ENCODE measurements around the gene KY.

KY gene

DNA sequence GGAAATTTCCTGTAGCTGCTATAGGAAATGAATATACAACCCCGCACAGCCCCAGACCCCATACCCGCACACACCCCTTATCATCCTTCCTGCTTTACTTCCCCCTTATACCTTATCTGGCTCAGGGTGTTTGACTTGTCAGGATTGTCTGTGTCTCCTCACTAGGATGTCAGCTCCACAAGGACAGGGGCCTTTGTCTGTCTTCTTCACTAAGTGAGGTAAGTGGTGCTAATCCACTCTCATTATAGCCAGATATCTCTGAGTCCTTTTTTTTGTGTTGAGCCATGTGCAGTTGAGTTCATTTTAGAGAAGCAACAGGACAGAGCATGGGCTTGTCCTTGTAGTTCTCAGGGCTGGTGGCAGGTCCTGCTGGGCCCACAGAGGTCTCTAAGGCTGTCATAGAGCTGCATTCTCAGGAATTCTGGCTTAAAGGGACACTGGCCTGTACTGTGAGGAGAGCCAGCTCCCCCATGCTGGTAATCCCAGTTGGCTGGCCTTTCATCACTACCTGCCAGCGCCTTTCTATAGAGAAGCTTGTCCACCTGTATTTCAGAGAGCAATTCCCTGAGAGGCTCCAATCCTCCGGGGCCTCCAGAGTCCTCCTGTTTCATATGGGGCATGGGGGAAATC lies 9.0 kb downstream of the KY start:
- no peak for ATAC-seq
- H3K27ac Mint-ChIP-seq = no peak overlapping the region
- no peak for DNase-seq
- H3K4me3 Mint-ChIP-seq = no peak overlapping the region
- no peaks in the 10 kb centered on the region for H3K4me1 Mint-ChIP-seq
- H3K9me3 Mint-ChIP-seq = no peaks in the 10 kb centered on the region
- H3K27me3 Mint-ChIP-seq = no peaks in the 10 kb centered on the region

DNA sequence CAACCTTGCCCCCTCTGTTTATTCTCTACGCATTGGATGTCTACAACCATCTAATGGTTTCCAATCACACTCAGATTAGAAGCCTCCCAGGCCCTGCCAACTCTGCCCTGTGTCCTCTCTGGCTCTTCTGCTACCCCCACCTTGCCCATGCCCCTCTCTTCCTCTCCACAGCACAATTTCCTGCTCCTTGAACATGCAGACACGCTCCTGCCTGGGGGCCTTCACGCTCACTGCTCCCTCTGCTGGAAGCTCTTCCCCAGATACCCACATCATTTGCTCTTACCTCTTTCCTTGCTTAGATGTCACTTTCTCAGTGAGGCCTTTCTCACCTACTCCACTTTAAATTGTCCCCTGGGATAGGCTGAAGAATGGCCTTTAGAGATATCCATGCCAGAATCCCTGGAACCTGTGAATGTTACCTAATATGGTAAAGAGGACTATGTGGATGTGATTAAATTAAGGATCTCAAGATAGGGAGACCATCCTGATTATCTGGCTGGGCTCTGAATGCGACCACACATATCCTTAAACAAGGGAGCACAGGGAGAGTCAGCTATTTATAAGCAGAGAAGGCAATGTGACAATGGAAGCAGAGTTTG lies 9.9 kb downstream of the KY start:
- Mint-ChIP-seq H3K9me3 (no peaks in the 10 kb centered on the region), H3K4me1 (no peaks in the 10 kb centered on the region), H3K27ac (no peak overlapping the region), H3K4me3 (no peak overlapping the region), H3K27me3 (no peaks in the 10 kb centered on the region)
- ATAC-seq (no peak), DNase-seq (no peak)

DNA sequence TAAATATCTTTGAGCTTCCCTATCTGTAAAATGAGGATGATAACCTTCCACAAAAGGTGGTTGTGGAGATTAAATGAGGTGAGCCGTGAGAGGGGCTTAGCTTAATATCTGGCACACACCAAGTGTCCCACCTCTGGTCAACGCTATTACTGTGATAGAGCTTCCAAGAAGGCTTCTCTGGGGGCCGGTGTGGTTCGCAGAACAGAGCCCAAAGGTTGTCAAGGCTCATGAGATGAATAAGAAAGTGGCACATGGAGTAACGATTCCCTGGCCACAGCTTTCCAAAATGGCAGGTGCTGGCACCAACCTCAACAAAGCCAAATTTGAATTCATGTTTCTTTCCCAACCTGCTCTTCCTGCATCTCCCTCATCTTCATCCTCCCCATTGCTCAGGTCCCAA lies 10.4 kb downstream of the KY start:
- DNase-seq = no peak
- Mint-ChIP-seq H3K9me3 (no peaks in the 10 kb centered on the region), H3K27me3 (no peaks in the 10 kb centered on the region), H3K27ac (no peak overlapping the region), H3K4me3 (no peak overlapping the region), H3K4me1 (no peaks in the 10 kb centered on the region)
- ATAC-seq = no peak

DNA sequence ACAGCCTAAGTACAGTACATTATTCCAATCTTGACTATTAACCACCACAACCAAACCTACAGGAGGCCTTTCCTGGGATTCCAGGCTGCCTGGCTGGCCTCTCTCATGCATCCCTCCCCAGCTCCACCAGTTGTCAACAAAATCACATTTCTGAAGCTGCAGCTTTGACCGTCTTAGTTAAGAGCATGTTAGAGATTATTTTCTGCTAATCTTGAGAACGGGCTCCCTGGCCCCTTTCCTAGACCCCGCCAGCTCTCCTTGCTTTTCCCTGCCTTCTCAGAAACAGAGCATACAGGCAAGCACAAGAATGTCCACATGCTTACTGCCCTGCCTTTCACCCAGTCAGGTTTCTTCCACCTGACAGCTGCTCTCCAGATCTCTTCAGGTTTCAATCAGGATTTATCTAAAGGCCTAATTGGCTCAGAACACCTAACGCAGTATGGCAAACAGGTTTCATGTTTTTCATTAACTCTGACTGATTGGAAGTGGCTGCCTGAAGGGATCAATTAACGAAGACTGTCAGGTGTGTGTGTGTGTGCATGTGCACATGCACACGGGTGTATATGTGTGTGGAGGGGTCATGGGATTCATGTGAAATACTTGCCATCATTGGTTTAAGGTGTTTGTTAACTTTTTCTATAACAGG lies 12.3 kb downstream of the KY start:
- H3K27ac Mint-ChIP-seq = no peak overlapping the region
- DNase-seq (no peak), ATAC-seq (no peak)
- H3K27me3 Mint-ChIP-seq = no peaks in the 10 kb centered on the region
- H3K9me3 Mint-ChIP-seq = no peaks in the 10 kb centered on the region
- no peak overlapping the region for H3K4me3 Mint-ChIP-seq
- H3K4me1 Mint-ChIP-seq = no peaks in the 10 kb centered on the region

DNA sequence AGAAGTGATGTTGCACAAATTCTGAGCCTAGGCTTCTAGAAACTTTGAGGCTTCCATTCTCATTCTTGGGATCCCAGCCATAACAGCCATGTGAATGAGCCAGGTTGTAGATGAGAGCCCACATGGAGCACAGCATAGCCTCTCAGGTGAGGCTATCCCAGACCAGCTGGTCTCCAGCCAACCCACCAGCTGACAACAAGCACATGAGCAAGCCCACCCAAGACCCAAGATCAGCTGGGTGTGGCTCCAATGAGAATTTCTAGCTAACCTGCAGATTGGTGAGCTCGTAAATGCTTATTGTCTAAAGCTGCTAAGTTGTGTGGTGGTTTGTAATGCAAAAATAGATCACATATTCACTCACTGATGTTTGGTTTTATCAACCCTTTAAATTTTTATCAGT lies 14.4 kb downstream of the KY start:
- peaks cover 13% of the 10 kb centered on the region for H3K27me3 Mint-ChIP-seq
- no peak for ATAC-seq
- no peak overlapping the region for H3K27ac Mint-ChIP-seq
- H3K4me1 Mint-ChIP-seq = no peaks in the 10 kb centered on the region
- H3K4me3 Mint-ChIP-seq = no peak overlapping the region
- H3K9me3 Mint-ChIP-seq = peaks cover 11 to 12% of the 10 kb centered on the region in 2 donors
- no peak for DNase-seq

DNA sequence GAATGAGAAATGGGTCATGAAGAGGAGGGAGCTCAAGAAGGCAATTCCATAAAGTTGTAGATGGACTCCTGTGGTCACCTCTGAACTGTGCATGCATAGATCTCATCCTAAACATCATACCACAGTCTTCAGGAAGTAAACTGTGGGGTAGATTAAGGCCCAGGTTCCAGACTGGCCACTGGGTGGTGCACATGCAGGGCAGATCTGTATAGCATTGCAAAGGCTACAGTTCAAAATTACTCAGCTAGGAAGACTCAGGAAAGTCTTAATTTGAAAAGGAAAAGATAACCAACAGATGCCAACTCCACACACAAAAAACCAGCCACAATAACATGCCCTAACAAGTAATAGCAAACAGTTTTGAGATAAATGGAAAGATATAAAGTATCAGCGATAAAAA lies 20.3 kb downstream of the KY start:
- Mint-ChIP-seq H3K27ac (no peak overlapping the region), H3K4me1 (no peaks in the 10 kb centered on the region), H3K9me3 (peaks cover 21 to 39% of the 10 kb centered on the region in 2 donors), H3K27me3 (peaks cover 24% of the 10 kb centered on the region), H3K4me3 (no peak overlapping the region)
- no peak for ATAC-seq
- DNase-seq = no peak

DNA sequence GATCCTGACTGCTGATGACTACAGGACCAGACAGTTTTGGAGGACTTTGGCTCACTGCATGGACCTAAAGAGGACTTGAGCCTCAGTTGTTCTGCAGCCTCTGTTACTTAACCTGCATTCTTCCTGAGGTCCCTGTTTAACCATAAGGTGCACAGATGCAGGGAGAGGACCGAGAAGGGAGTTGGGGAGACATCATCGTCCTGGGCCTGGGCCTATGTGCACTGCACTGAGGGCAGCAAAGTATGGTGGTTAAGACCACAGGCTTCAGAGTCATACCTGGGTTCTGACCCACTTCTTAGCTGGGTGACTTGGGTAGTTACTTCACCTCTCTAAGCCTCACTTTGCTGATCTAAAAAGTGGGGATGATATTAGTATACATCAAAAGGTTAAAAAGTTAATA lies 21.9 kb downstream of the KY start:
- peaks cover 24% of the 10 kb centered on the region for H3K27me3 Mint-ChIP-seq
- DNase-seq = no peak
- H3K4me3 Mint-ChIP-seq = no peak overlapping the region
- no peak overlapping the region for H3K27ac Mint-ChIP-seq
- peaks cover 21 to 39% of the 10 kb centered on the region in 2 donors for H3K9me3 Mint-ChIP-seq
- no peak for ATAC-seq
- H3K4me1 Mint-ChIP-seq = no peaks in the 10 kb centered on the region

DNA sequence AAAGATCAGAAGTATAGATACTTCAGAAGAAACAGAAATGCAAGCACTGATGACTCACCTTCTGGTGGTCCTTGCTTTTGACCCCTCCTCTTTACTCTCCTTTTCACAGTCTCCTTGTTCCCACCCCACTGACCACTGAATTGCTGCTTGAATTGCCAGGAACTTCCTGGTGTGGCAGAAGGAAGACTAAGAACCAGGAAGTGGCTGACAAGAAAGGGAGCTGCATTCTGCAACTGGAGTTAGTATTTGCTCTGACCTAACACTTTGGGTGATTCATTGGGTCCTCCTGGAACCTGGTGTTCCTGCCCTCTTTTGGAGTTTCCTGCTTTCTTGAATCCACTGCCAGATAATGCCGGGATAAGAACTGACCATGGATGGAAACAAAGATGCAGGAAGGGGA lies 23.0 kb downstream of the KY start:
- Mint-ChIP-seq H3K9me3 (peaks cover 21 to 39% of the 10 kb centered on the region in 2 donors), H3K4me3 (no peak overlapping the region), H3K27ac (peak overlapping the region in 1 of 2 donors; percentile 96), H3K27me3 (peaks cover 18% of the 10 kb centered on the region), H3K4me1 (no peaks in the 10 kb centered on the region)
- DNase-seq (no peak), ATAC-seq (no peak)

DNA sequence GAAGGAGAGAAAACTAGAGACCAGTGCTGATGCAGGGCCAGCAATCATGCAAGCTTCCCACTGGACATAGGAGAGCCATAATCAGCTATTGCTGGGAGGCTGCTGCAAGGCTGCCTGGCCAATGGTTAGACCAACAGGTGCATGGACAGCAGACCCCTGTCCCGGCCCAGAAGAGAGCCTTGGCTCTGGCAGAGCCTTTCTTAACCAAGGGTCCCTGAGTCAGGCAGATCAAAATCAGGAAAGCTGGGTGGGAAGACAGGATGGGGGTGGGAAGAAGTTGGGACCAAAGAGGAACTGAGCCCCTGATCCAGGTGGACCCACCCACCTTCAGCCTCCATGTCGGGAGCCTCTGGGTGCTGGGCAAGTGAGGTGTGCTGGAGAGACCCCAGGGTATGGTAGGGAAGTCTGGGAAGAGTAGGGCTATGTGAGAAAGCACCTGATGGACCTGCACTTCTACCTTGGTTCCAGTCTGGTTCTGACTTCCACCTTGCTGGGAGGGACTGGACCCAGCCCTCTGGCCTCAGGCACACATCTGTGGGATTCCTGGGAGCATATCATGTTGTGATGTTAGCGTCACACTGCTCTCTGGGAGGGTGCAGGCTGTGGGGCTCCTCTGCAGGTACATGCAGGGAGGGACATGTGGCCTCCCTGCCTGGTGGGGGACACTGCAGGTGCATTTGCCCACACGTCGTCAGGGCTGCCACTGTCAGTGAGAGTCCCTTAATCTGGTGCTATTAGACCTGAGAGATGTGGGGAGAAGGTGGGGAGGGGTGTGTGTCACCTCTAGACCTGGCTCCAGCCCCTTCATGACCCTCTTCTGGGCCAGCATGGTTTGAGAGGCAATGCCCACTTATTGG lies 24.7 kb downstream of the KY start:
- DNase-seq = no peak
- Mint-ChIP-seq H3K27ac (no peak overlapping the region), H3K9me3 (peaks cover 9 to 25% of the 10 kb centered on the region in 2 donors), H3K4me1 (no peaks in the 10 kb centered on the region), H3K4me3 (no peak overlapping the region), H3K27me3 (peaks cover 9% of the 10 kb centered on the region)
- no peak for ATAC-seq

DNA sequence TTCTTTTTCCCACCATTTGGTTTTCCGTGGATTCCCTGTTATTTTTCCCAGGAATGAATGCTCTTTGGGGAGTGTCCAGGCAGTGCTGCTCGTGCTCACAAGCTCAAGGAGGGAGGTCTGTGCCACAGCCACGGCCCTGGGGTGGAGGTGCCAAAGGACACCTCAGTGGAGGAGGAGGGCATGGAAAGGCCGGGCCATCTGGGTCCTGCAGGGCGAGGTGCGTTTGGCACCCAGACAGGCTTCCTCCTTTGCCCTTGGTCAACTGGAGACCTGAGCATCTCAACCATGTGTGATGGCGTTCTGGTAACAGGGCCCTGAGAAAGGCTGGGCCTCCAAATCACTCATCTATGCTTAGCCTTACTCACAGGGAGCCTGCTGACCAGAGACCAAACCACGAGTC lies 25.4 kb downstream of the KY start:
- Mint-ChIP-seq H3K4me1 (no peaks in the 10 kb centered on the region), H3K27ac (no peak overlapping the region), H3K9me3 (peaks cover 3 to 18% of the 10 kb centered on the region in 2 donors), H3K4me3 (no peak overlapping the region), H3K27me3 (peaks cover 2% of the 10 kb centered on the region)
- no peak for DNase-seq
- ATAC-seq = no peak

DNA sequence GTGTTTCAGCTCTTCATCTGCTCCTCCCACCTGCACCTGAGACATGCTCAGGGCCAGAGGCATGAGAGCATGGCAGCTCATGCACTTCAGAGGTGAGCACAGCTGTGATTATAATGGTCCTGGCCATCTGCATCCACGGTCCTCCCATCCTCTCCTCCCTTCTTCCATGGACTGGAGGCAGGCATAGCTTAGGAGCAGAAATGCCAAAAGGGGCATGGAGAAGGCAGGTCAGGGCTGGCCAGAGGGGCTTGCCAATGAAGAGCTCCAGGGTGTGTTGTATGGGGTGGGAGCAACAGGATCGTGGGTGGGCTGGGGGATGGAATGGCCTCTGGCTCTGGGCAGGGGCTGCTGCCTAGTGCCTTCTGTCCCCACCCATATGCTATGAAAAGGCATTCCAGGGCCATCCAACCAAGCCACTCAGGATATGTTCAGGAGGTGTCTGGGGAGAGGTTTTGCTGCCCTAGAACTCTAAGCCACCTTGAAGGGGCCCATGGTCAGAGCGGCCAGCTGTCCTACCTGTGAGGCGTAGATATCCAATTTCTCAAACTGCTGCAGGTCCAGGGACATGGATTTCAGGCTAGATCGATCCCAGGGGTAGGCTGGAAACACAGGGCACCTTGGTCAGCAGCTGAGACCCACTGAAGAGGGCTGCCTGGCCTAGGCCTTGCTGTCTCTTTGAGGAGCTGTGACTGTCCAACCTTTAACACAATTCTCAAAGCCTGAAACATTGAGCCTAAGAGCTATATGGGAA lies 26.1 kb downstream of the KY start:
- Mint-ChIP-seq H3K9me3 (peaks cover 0 to 11% of the 10 kb centered on the region in 2 donors), H3K27me3 (no peaks in the 10 kb centered on the region), H3K4me1 (no peaks in the 10 kb centered on the region), H3K27ac (no peak overlapping the region), H3K4me3 (no peak overlapping the region)
- no peak for ATAC-seq
- no peak for DNase-seq

DNA sequence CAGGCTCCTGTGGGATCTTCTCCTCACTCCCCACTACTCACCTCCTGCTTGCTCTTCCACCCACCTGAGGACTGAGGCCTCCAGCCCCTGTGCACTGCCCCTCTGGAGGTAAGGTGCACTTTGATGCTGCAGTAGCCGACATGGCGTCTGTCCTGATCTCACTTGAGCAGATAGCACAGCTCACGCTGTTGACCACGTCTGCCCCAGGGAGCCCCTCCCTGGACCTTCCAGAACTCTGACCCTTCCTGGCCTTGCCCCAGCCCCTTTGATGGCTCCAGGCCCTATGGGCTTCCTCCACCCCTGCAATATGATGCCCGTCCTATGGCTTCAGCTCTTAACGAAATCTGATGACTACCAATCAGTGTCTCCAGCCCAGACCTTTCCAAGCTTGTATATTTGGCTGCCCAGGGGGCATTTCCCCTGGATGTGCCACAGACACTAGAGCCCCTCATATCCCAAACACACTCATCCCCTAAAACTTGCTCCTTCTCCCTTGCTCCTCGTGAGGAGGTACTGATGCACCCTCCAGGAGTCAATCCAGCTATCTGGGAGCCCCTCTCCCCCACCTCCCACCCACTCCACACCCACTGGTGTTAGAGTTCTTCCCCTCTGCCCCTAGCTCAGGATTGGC lies 27.1 kb downstream of the KY start:
- Mint-ChIP-seq H3K4me3 (no peak overlapping the region), H3K4me1 (no peaks in the 10 kb centered on the region), H3K27me3 (no peaks in the 10 kb centered on the region), H3K9me3 (peaks cover 0 to 7% of the 10 kb centered on the region in 2 donors), H3K27ac (no peak overlapping the region)
- peak; percentile 19 for ATAC-seq
- DNase-seq = no peak

DNA sequence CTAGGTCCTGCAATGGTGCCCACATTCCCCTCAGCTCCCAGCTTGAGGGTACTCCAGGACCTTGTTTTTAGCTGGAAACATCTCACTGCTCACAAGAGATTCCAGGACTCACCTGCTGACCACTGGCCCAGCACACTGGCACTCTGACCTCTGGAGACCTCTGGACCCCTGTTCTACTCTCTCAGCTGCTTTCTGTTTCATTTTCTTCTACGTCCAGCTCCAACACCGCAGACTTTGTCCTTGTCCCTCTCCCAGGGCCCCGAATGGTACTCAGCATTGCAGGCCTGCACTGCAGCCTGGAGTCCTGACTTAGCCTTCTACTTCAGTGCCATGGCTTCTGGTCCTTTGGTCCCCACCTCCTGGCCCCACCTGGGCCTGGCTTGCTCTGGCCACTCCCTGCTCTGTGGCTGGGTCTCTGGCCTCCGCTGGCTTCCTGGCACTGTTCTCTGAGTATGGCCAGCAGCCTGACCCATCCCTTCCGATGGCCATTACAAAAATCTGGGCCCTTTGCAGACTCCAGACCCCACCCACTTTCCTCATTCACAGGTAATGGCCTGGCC lies 27.9 kb downstream of the KY start:
- H3K4me3 Mint-ChIP-seq = no peak overlapping the region
- peak overlapping the region in 1 of 2 donors; percentile 27 for H3K27ac Mint-ChIP-seq
- H3K27me3 Mint-ChIP-seq = no peaks in the 10 kb centered on the region
- peaks cover 0 to 5% of the 10 kb centered on the region in 2 donors for H3K9me3 Mint-ChIP-seq
- H3K4me1 Mint-ChIP-seq = no peaks in the 10 kb centered on the region
- DNase-seq (no peak), ATAC-seq (no peak)

DNA sequence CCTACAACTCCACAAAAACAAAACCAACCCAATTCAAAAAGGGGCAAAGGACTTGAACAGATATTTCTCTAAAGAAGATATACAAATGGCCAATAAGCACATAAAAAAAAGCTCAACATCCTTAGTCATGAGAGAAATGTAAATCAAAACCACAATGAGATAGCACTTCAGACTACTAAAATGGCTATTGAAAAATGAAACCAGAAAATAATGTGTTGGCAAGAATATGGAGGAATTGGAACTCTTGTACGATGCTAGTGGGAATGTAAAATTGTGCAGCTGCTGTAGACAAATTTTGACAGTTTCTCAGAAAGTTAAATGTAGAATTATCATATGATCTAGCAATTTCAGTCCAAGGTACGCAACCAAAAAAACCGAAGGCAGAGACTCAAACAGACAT lies 29.0 kb downstream of the KY start:
- no peak overlapping the region for H3K4me3 Mint-ChIP-seq
- H3K9me3 Mint-ChIP-seq = no peaks in the 10 kb centered on the region
- DNase-seq (no peak), ATAC-seq (no peak)
- H3K27me3 Mint-ChIP-seq = no peaks in the 10 kb centered on the region
- no peaks in the 10 kb centered on the region for H3K4me1 Mint-ChIP-seq
- no peak overlapping the region for H3K27ac Mint-ChIP-seq
